CD4-positive, alpha-beta T cell (primary cell): ENCODE data around the gene DNAAF9. TPM values are rescaled to one million over a fixed set of nuclear protein-coding genes. Genes with fewer than 3 reads are reported as not detected.

Experiments used
- ATAC-seq: fragments of 200-7000 bp; cut with Tn5 transposase; one replicate; pipeline ENCODE4 v1.10.0; 2022; ENCODE audit warnings: mild to moderate bottlenecking; ENCODE audit not compliant: poor library complexity
- CTCF ChIA-PET: fragments of 350-600 bp; sonication (Branson Sonifier 250); formaldehyde crosslinking; loops from one replicate; lab custom pipeline; 2021; ENCODE audit warnings: antibody characterized with exemption, inconsistent platforms; lab: Charles Lee
- POLR2A ChIA-PET: fragments of 350-600 bp; sonication (Branson Sonifier 250); formaldehyde crosslinking; loops from one replicate; lab custom pipeline; 2021; ENCODE audit warnings: antibody characterized with exemption, inconsistent platforms; lab: Charles Lee
- DNase-seq, 14 experiments: peaks; one replicate each; pipeline ENCODE4 v3.0.0-alpha.2; 2013 to 2020; ENCODE audit warnings: mixed read lengths in 2 of 14
- H3K27ac ChIP-seq, 2 donors: one replicate each; pipeline versions ENCODE4 v1.5.1 to v1.7.0; 2013; ENCODE audit warnings: low read length in 2 of 2, low read depth in 1 of 2, mild to moderate bottlenecking in 1 of 2
- H3K27me3 ChIP-seq, 2 experiments: 1 replicate in 1 of 2; 2 replicates in 1 of 2; pipeline versions ENCODE4 v1.6.1 to v1.7.0; 2013; ENCODE audit warnings: low read length in 2 of 2, control low read depth in 1 of 2, mild to moderate bottlenecking in 1 of 2, moderate library complexity in 1 of 2; ENCODE audit not compliant: insufficient read depth in 2 of 2, control insufficient read depth in 1 of 2
- H3K36me3 ChIP-seq: one replicate; pipeline ENCODE4 v1.6.1; 2013; ENCODE audit warnings: low read length, control low read depth; ENCODE audit not compliant: insufficient read depth
- H3K4me1 ChIP-seq: one replicate; pipeline ENCODE4 v1.6.1; 2013; ENCODE audit warnings: low read length, control low read depth; ENCODE audit not compliant: insufficient read depth
- H3K4me3 ChIP-seq: one replicate; pipeline ENCODE4 v1.5.1; 2013; ENCODE audit warnings: mild to moderate bottlenecking, low read length, moderate library complexity
- H3K9me3 ChIP-seq, 2 experiments: 1 replicate in 1 of 2; 2 replicates in 1 of 2; pipeline versions ENCODE4 v1.6.1 to v1.7.0; 2013; ENCODE audit warnings: low read length in 2 of 2, mild to moderate bottlenecking in 2 of 2, control low read depth in 1 of 2, moderate library complexity in 1 of 2; ENCODE audit not compliant: control insufficient read depth in 1 of 2, insufficient read depth in 1 of 2
- H3K27ac Mint-ChIP-seq: one replicate; pipeline ENCODE4 v1.8.0; 2020; ENCODE audit warnings: mixed read lengths
- H3K27me3 Mint-ChIP-seq: one replicate; pipeline ENCODE4 v1.8.0; 2021; ENCODE audit warnings: mixed read lengths
- H3K36me3 Mint-ChIP-seq: one replicate; pipeline ENCODE4 v1.8.0; 2021; ENCODE audit warnings: low read depth, mixed read lengths
- H3K4me1 Mint-ChIP-seq: one replicate; pipeline ENCODE4 v1.8.0; 2021; ENCODE audit warnings: low read depth, mixed read lengths
- H3K4me3 Mint-ChIP-seq: one replicate; pipeline ENCODE4 v1.8.0; 2020; ENCODE audit warnings: mild to moderate bottlenecking, mixed read lengths
- H3K9me3 Mint-ChIP-seq: one replicate; pipeline ENCODE4 v1.8.0; 2020; ENCODE audit warnings: mixed read lengths
- CTCF ChIP-seq: fragments of 200-600 bp; IDR thresholded peaks from one replicate; pipeline ENCODE4 v1.8.0; 2022; ENCODE audit warnings: antibody characterized with exemption, mild to moderate bottlenecking
- intact Hi-C, 2 experiments: fragments of 100-400 bp; cut with DNase I in 1 of 2; cut with micrococcal nuclease in 1 of 2; formaldehyde crosslinking; loops; one replicate each; pipeline versions ENCODE4 v1.15.1 to v1.9.0; 2023 to 2025; cut with DNase I, micrococcal nuclease
- total RNA-seq, 174 experiments: library from RNA in 2 of 174; stranded (reverse) in 2 of 174; gene quantifications; one replicate each; pipeline ENCODE4 v1.2.3 and lab custom pipeline; 2021 to 2026

Gene DNAAF9
- total RNA-seq, 2 experiments from 2014 or later, result 3.0 TPM

- ATAC-seq, result no peak
- Mint-ChIP-seq H3K27ac (no peak overlapping the region), H3K4me1 (peaks cover 30% of the 10 kb centered on the region), H3K9me3 (no peaks in the 10 kb centered on the region), H3K27me3 (no peaks in the 10 kb centered on the region), H3K36me3 (peaks cover 14% of the 10 kb centered on the region), H3K4me3 (no peak overlapping the region)
- Histone ChIP-seq H3K4me3 (no peak overlapping the region), H3K4me1 (peaks cover 18% of the 10 kb centered on the region), H3K27ac (no peak overlapping the region), H3K9me3 (no peaks in the 10 kb centered on the region), H3K27me3 (no peaks in the 10 kb centered on the region), H3K36me3 (no peaks in the 10 kb centered on the region)
- POLR2A ChIA-PET, result no interaction called here
- no peak for DNase-seq
- intact Hi-C loops, result no loop called here
- CTCF ChIA-PET, result no interaction called here
- TF ChIP-seq CTCF, result no peak
Observed at GRCh38 chr20:3403741-3404140, 3.7 kb downstream of the DNAAF9 start.

GRCh38 chr20:3402453-3402852 is 5.0 kb downstream of the DNAAF9 start:
- Mint-ChIP-seq H3K9me3 (no peaks in the 10 kb centered on the region), H3K36me3 (peaks cover 5% of the 10 kb centered on the region), H3K27ac (no peak overlapping the region), H3K27me3 (no peaks in the 10 kb centered on the region), H3K4me1 (peaks cover 22% of the 10 kb centered on the region), H3K4me3 (no peak overlapping the region)
- DNase-seq (no peak), ATAC-seq (no peak)
- TF ChIP-seq CTCF, result no peak
- Histone ChIP-seq H3K9me3 (no peaks in the 10 kb centered on the region), H3K4me3 (no peak overlapping the region), H3K27ac (no peak overlapping the region), H3K36me3 (no peaks in the 10 kb centered on the region), H3K4me1 (peaks cover 10% of the 10 kb centered on the region), H3K27me3 (no peaks in the 10 kb centered on the region)
- ChIA-PET POLR2A (no interaction called here), CTCF (no interaction called here)
- intact Hi-C loops, result no loop called here

- no peak overlapping the region for H3K27ac Mint-ChIP-seq
- no peaks in the 10 kb centered on the region for H3K4me1 ChIP-seq
- no peaks in the 10 kb centered on the region for H3K36me3 ChIP-seq
- no peak overlapping the region for H3K4me3 ChIP-seq
- ATAC-seq, result no peak
- H3K27ac ChIP-seq, result no peak overlapping the region
- ChIA-PET POLR2A (interaction anchor here (1.1 kb wide), 1 partner anchor 8 kb away, joined by 3 read pairs; no protein-coding TSS in a partner anchor), CTCF (interaction anchor here (1.3 kb wide), 1 partner anchor 12 kb away, joined by 3 read pairs; no protein-coding TSS in a partner anchor)
- no peaks in the 10 kb centered on the region for H3K36me3 Mint-ChIP-seq
- no peaks in the 10 kb centered on the region for H3K9me3 Mint-ChIP-seq
- no peak for DNase-seq
- no peak for TF ChIP-seq CTCF
- H3K4me1 Mint-ChIP-seq, result peaks cover 6% of the 10 kb centered on the region
- H3K9me3 ChIP-seq, result no peaks in the 10 kb centered on the region
- H3K27me3 Mint-ChIP-seq, result no peaks in the 10 kb centered on the region
- no peaks in the 10 kb centered on the region for H3K27me3 ChIP-seq
- intact Hi-C loops, result no loop called here
- H3K4me3 Mint-ChIP-seq, result no peak overlapping the region
Observed at GRCh38 chr20:3400260-3401155, 7.0 kb downstream of the DNAAF9 start.
